Measurements from ENCODE around the gene NANOS1.

DNA sequence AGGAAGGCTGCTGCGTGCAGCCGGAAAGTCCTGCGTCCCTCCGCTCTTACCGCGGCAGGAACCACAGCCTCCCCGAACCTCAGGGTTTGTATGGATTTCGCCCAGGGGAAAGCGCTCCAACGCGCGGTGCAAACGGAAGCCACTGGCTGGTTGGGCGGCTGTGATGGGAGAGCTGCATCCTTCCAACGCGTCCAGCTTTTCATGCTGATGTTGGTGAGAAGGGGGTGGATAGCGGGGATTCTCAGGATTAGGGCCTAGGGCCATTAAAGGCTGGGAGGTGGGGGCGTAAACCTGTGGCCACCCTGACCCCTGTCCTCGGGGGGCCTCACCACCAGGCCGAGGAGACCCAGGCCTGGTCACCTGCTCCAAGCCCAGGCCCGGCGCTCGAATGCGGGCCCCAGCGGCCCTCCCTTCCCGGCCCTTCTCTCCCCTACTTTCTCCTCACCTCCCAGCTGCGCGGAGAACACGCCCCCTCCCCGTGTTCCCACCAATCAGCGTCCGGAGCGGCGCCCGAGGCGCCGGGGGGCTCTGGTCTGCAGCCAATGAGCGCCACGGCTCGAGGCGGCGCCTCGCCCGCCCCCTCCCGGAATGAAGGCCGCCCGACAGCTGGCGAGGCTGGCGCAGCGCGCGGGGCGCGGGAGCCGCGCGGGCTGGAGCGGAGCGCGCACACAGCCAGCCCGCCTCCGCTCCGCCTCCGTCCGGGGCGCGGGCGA lies 458 bp upstream of the NANOS1 start:
- no peak for TF ChIP-seq HDAC2 (IDR thresholded peaks at IDR 0.05)
- no peak for TF ChIP-seq BHLHE40 (IDR thresholded peaks at IDR 0.05; ENCODE audit: low read depth, low read length)
- no peak for TF ChIP-seq EP300 (IDR thresholded peaks at IDR 0.05)

Data from A549 (cell line).